HCT116 (cell line): Measurements from ENCODE around the gene FGF8. TPM values are rescaled to one million over a fixed set of nuclear protein-coding genes. Genes with fewer than 3 reads are reported as not detected.

Experiments used
- ATAC-seq: fragments of 200-7000 bp; cut with Tn5 transposase; 2 replicates; pipeline ENCODE4 v1.9.1; 2020; ENCODE audit warnings: mild to moderate bottlenecking, moderate library complexity
- BruUV-seq: library from RNA; stranded (reverse); fragments of 400-500 nt; replicated peaks from 2 replicates; lab custom pipeline; 2021; lab: Mats Ljungman, UMichigan
- CTCF ChIA-PET: fragments of 300-600 bp; sonication (Branson Sonifier 250); formaldehyde crosslinking; loops from one replicate; lab custom pipeline; 2021; ENCODE audit warnings: antibody characterized with exemption; lab: Charles Lee
- POLR2A ChIA-PET: fragments of 300-600, 350-600 bp; sonication (Branson Sonifier 250); formaldehyde crosslinking; loops from one replicate; lab custom pipeline; 2021; ENCODE audit warnings: antibody characterized with exemption; lab: Charles Lee
- RAD21 ChIA-PET, 2 experiments: fragments of 300-600 bp; sonication (Branson Sonifier 250); formaldehyde crosslinking; loops; one replicate each; lab custom pipeline; 2023; ENCODE audit warnings: low total read pairs in 2 of 2; ENCODE audit not compliant: uncharacterized antibody in 2 of 2, unreplicated experiment in 2 of 2, low non-redundant PET in 1 of 2; lab: Charles Lee
- DNase-seq: peaks from one replicate; pipeline ENCODE4 v3.0.0-alpha.2; 2010; ENCODE audit warnings: low read depth, low spot score
- H2AFZ ChIP-seq: fragments of 200-600 bp; shearing (Covaris generic), sonication (generic); 2 replicates; pipeline ENCODE4 v1.6.1; 2017; ENCODE audit warnings: low read depth, mixed run types, mixed read lengths, antibody characterized with exemption, low read length; ENCODE audit not compliant: poor library complexity, severe bottlenecking
- H3K27ac ChIP-seq: 2 replicates; pipeline ENCODE4 v1.5.1; 2012; ENCODE audit warnings: low read depth, low read length
- H3K27me3 ChIP-seq: fragments of 200-600 bp; sonication (generic); 2 replicates; pipeline ENCODE4 v1.6.1; 2016; ENCODE audit warnings: mixed run types, low read length, mixed read lengths; ENCODE audit not compliant: insufficient read depth
- H3K36me3 ChIP-seq, 2 experiments: fragments of 200-500 bp in 1 of 2; fragments of 200-600 bp in 1 of 2; sonication (Bioruptor generic) in 1 of 2; sonication (generic) in 1 of 2; 2 replicates each; pipeline versions ENCODE4 v1.5.1 to v1.6.1; 2014 to 2016; ENCODE audit warnings: low read length in 2 of 2, inconsistent platforms in 1 of 2, mixed read lengths in 1 of 2, mixed run types in 1 of 2; ENCODE audit not compliant: insufficient read depth in 2 of 2, control insufficient read depth in 1 of 2
- H3K4me1 ChIP-seq, 2 experiments: fragments of 200-600 bp in 1 of 2; sonication (generic) in 1 of 2; 2 replicates each; pipeline versions ENCODE4 v1.5.1 to v1.6.1; 2012 to 2017; ENCODE audit warnings: low read length in 2 of 2, inconsistent platforms in 1 of 2, mild to moderate bottlenecking in 1 of 2, mixed read lengths in 1 of 2, mixed run types in 1 of 2, moderate library complexity in 1 of 2; ENCODE audit not compliant: insufficient read depth in 2 of 2, control insufficient read depth in 1 of 2
- H3K4me2 ChIP-seq: fragments of 200-600 bp; sonication (generic); 2 replicates; pipeline ENCODE4 v1.6.1; 2017; ENCODE audit warnings: mixed run types, low read length, mixed read lengths
- H3K4me3 ChIP-seq, 2 experiments: fragments of 200-600 bp in 1 of 2; sonication (generic) in 1 of 2; replicated peaks in 1 of 2; 2 replicates each; pipeline ENCODE4 v1.5.1; 2011 to 2016; ENCODE audit warnings: low read length in 2 of 2, control low read depth in 1 of 2, low read depth in 1 of 2, mild to moderate bottlenecking in 1 of 2, mixed read lengths in 1 of 2, mixed run types in 1 of 2
- H3K79me2 ChIP-seq: fragments of 200-600 bp; sonication (generic); 2 replicates; pipeline ENCODE4 v1.6.1; 2017; ENCODE audit warnings: mild to moderate bottlenecking, mixed run types, low read length, moderate library complexity, mixed read lengths; ENCODE audit not compliant: insufficient read depth
- H3K9ac ChIP-seq: fragments of 200-600 bp; sonication (generic); 2 replicates; pipeline ENCODE4 v1.6.1; 2016; ENCODE audit warnings: low read length, mixed read lengths
- H3K9me2 ChIP-seq: fragments of 200-600 bp; sonication (generic), shearing (Covaris generic); 2 replicates; pipeline ENCODE4 v1.6.1; 2017; ENCODE audit warnings: mixed run types, mild to moderate bottlenecking, moderate library complexity; ENCODE audit not compliant: insufficient read depth
- H3K9me3 ChIP-seq, 2 experiments: fragments of 200-500 bp in 1 of 2; fragments of 200-600 bp in 1 of 2; sonication (Bioruptor generic) in 1 of 2; sonication (generic) in 1 of 2; 2 replicates each; pipeline ENCODE4 v1.6.1; 2014 to 2017; ENCODE audit warnings: low read length in 2 of 2, mixed read lengths in 2 of 2, inconsistent platforms in 1 of 2, low read depth in 1 of 2, mild to moderate bottlenecking in 1 of 2, mixed run types in 1 of 2, moderate library complexity in 1 of 2; ENCODE audit not compliant: control insufficient read depth in 1 of 2, insufficient read depth in 1 of 2
- H4K20me1 ChIP-seq: fragments of 200-600 bp; sonication (generic), shearing (Covaris generic); 2 replicates; pipeline ENCODE4 v1.6.1; 2017; ENCODE audit warnings: mixed run types, mild to moderate bottlenecking, moderate library complexity; ENCODE audit not compliant: insufficient read depth
- ATF3 ChIP-seq: IDR thresholded peaks from 2 replicates; pipeline ENCODE4 v1.6.1; 2012
- CBX3 ChIP-seq: IDR thresholded peaks from 2 replicates; pipeline ENCODE4 v1.6.1; 2012; ENCODE audit warnings: low read depth
- CEBPB ChIP-seq: IDR thresholded peaks from 2 replicates; pipeline ENCODE4 v1.6.1; 2012; ENCODE audit warnings: low read depth
- EGR1 ChIP-seq: IDR thresholded peaks from 2 replicates; pipeline ENCODE4 v1.6.1; 2012; ENCODE audit warnings: low read depth
- ELF1 ChIP-seq: IDR thresholded peaks from 2 replicates; pipeline ENCODE4 v1.6.1; 2012; ENCODE audit warnings: low read depth, borderline replicate concordance
- EZH2phosphoT487 ChIP-seq: fragments of 200-600 bp; IDR thresholded peaks from 2 replicates; pipeline ENCODE4 v1.6.1; 2018; ENCODE audit warnings: antibody characterized with exemption, borderline replicate concordance
- FOSL1 ChIP-seq: IDR thresholded peaks from 2 replicates; pipeline ENCODE4 v1.6.1; 2012; ENCODE audit warnings: low read depth
- JUND ChIP-seq: IDR thresholded peaks from 2 replicates; pipeline ENCODE4 v1.6.1; 2012
- POLR2A ChIP-seq: IDR thresholded peaks from 2 replicates; pipeline ENCODE4 v1.7.0; 2011; ENCODE audit warnings: borderline replicate concordance; ENCODE audit not compliant: insufficient read depth, insufficient read length; ENCODE audit errors: extremely low read depth
- RAD21 ChIP-seq: IDR thresholded peaks from 2 replicates; pipeline ENCODE4 v1.6.1; 2012; ENCODE audit warnings: low read depth, mild to moderate bottlenecking
- REST ChIP-seq: IDR thresholded peaks from 2 replicates; pipeline ENCODE4 v1.6.1; 2012; ENCODE audit warnings: low read depth
- SIN3A ChIP-seq: IDR thresholded peaks from 2 replicates; pipeline ENCODE4 v1.6.1; 2012; ENCODE audit warnings: low read depth
- SP1 ChIP-seq: IDR thresholded peaks from 2 replicates; pipeline ENCODE4 v1.6.1; 2012; ENCODE audit warnings: low read depth
- SRF ChIP-seq: IDR thresholded peaks from 2 replicates; pipeline ENCODE4 v1.6.1; 2012; ENCODE audit warnings: low read depth
- TCF7L2 ChIP-seq: IDR thresholded peaks from 2 replicates; pipeline ENCODE4 v1.7.0; 2011; ENCODE audit warnings: borderline replicate concordance, inconsistent platforms; ENCODE audit not compliant: insufficient read depth, insufficient read length; ENCODE audit errors: extremely low read depth
- YY1 ChIP-seq: IDR thresholded peaks from 2 replicates; pipeline ENCODE4 v1.6.1; 2011; ENCODE audit warnings: low read length, low read depth, moderate library complexity, mild to moderate bottlenecking; ENCODE audit not compliant: insufficient replicate concordance; ENCODE audit errors: extremely low read depth
- ZFX ChIP-seq: fragments of 450-650 bp; IDR thresholded peaks from 2 replicates; pipeline ENCODE4 v1.6.1; 2017
- intact Hi-C: fragments of 100-400 bp; cut with micrococcal nuclease; formaldehyde crosslinking; loops from 2 replicates; pipeline ENCODE4 v1.10.0; 2022
- total RNA-seq: library from RNA; stranded (reverse); gene quantifications from one replicate; pipeline ENCODE4 v1.2.1, GENCODE V29; 2021; ENCODE audit not compliant: unreplicated experiment
- TF ChIP-seq, protein P1 (sequence below): IDR thresholded peaks from 2 replicates; pipeline ENCODE4 v1.6.1; 2011; ENCODE audit warnings: mild to moderate bottlenecking, low read length, moderate library complexity; ENCODE audit not compliant: insufficient replicate concordance; ENCODE audit errors: extremely low read depth
- TF ChIP-seq, protein P2 (sequence below), 3 experiments: fragments of 200-600 bp in 1 of 3; sonication (generic) in 1 of 3; IDR thresholded peaks in 2 of 3; conservative IDR thresholded peaks in 1 of 3; 2 replicates each; pipeline ENCODE4 v1.5.1; 2012 to 2017; ENCODE audit warnings: low read depth in 2 of 3, low read length in 2 of 3, antibody characterized with exemption in 1 of 3, borderline replicate concordance in 1 of 3, control low read depth in 1 of 3, mild to moderate bottlenecking in 1 of 3, mixed read lengths in 1 of 3, mixed run types in 1 of 3, moderate library complexity in 1 of 3; ENCODE audit not compliant: insufficient read depth in 1 of 3

FGF8 gene
- total RNA-seq, 1 experiment from 2014 or later = 2.7 TPM

- Histone ChIP-seq H3K9me2 (no peaks in the 10 kb centered on the region), H2AFZ (no peak overlapping the region), H3K9ac (no peak overlapping the region), H3K9me3 (no peaks in the 10 kb centered on the region), H3K36me3 (peaks cover 0 to 5% of the 10 kb centered on the region in 2 experiments; a peak in 1 of 4 replicates), H4K20me1 (no peaks in the 10 kb centered on the region), H3K27ac (no peak overlapping the region), H3K27me3 (no peaks in the 10 kb centered on the region), H3K4me1 (no peaks in the 10 kb centered on the region), H3K4me3 (no peak overlapping the region), H3K79me2 (no peaks in the 10 kb centered on the region), H3K4me2 (no peak overlapping the region)
- CTCF ChIA-PET = interaction anchor here (0.5 to 3.6 kb wide), 5 partner anchors 9 to 1144 kb away, joined by 3 to 22 read pairs (median 4); no protein-coding TSS in a partner anchor
- RAD21 ChIA-PET = interaction anchor here in 1 of 2 experiments (1.1 kb wide), 1 partner anchor 171 kb away, joined by 4 read pairs; no protein-coding TSS in a partner anchor
- intact Hi-C loops = no loop called here
- POLR2A ChIA-PET = interaction anchor here (1.7 kb wide), 1 partner anchor 11 kb away, joined by 5 read pairs; the partner anchor contains the start of gene NPM3
- BruUV-seq = no TSS peak
- ATAC-seq (no peak), DNase-seq (no peak)
- TF ChIP-seq CBX3 = no peak
- TF ChIP-seq FOSL1 = no peak
- no peak for TF ChIP-seq EGR1
- TF ChIP-seq REST = no peak
- no peak for TF ChIP-seq SIN3A
- TF ChIP-seq SRF = no peak
- TF ChIP-seq ATF3 = no peak
- no peak for TF ChIP-seq ELF1
- no peak for TF ChIP-seq CEBPB
- no peak for TF ChIP-seq POLR2A
- no peak for TF ChIP-seq EZH2phosphoT487
- TF ChIP-seq TCF7L2 = no peak
- no peak for TF ChIP-seq ZFX
- TF ChIP-seq, protein P1, sequence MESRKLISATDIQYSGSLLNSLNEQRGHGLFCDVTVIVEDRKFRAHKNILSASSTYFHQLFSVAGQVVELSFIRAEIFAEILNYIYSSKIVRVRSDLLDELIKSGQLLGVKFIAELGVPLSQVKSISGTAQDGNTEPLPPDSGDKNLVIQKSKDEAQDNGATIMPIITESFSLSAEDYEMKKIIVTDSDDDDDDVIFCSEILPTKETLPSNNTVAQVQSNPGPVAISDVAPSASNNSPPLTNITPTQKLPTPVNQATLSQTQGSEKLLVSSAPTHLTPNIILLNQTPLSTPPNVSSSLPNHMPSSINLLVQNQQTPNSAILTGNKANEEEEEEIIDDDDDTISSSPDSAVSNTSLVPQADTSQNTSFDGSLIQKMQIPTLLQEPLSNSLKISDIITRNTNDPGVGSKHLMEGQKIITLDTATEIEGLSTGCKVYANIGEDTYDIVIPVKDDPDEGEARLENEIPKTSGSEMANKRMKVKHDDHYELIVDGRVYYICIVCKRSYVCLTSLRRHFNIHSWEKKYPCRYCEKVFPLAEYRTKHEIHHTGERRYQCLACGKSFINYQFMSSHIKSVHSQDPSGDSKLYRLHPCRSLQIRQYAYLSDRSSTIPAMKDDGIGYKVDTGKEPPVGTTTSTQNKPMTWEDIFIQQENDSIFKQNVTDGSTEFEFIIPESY = no peak
- no peak for TF ChIP-seq RAD21
- TF ChIP-seq YY1 = no peak
- no peak for TF ChIP-seq SP1
- no peak for TF ChIP-seq JUND
- TF ChIP-seq, protein P2, sequence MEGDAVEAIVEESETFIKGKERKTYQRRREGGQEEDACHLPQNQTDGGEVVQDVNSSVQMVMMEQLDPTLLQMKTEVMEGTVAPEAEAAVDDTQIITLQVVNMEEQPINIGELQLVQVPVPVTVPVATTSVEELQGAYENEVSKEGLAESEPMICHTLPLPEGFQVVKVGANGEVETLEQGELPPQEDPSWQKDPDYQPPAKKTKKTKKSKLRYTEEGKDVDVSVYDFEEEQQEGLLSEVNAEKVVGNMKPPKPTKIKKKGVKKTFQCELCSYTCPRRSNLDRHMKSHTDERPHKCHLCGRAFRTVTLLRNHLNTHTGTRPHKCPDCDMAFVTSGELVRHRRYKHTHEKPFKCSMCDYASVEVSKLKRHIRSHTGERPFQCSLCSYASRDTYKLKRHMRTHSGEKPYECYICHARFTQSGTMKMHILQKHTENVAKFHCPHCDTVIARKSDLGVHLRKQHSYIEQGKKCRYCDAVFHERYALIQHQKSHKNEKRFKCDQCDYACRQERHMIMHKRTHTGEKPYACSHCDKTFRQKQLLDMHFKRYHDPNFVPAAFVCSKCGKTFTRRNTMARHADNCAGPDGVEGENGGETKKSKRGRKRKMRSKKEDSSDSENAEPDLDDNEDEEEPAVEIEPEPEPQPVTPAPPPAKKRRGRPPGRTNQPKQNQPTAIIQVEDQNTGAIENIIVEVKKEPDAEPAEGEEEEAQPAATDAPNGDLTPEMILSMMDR (IDR thresholded peaks at IDR 0.05 in 2 of 3, conservative IDR thresholded peaks at IDR 0.05 in 1 of 3; ENCODE audit: borderline replicate concordance in 1 of 3, insufficient read depth in 1 of 3, low read depth in 2 of 3, low read length in 2 of 3) = no peak
These were observed 2.8 kb downstream of the FGF8 start for GRCh38 chr10:101772895-101773761.
